Measurements from ENCODE around the gene OR10G3. TPM values are rescaled to one million over a fixed set of nuclear protein-coding genes. Genes with fewer than 3 reads are reported as not detected.

Gene OR10G3
- total and polyA plus RNA-seq, 2 of the 13 experiments (the other 11 are each of a cell fraction or from before 2014, with no cell fraction given) = not detected

- Histone ChIP-seq H3K4me1 (ENCODE audit: insufficient read depth, low read length) (peaks cover 26% of the 10 kb centered on the region), H3K79me2 (ENCODE audit: insufficient read depth, low read length) (no peaks in the 10 kb centered on the region), H3K9ac (ENCODE audit: insufficient read depth, low read depth, low read length) (peak overlapping the region; percentile 38), H2AFZ (ENCODE audit: low read length) (peak overlapping the region; percentile 10), H3K27ac (ENCODE audit: extremely low read length, insufficient read depth, low read length) (peak overlapping the region; percentile 60), H3K4me2 (ENCODE audit: low read depth, low read length) (peak overlapping the region; percentile 67), H3K36me3 (replicated peaks in 1 of 2; ENCODE audit: control insufficient read depth in 1 of 2, insufficient read depth in 2 of 2, low read length in 2 of 2) (no peaks in the 10 kb centered on the region), H3K4me3 (replicated peaks in 1 of 3; ENCODE audit: insufficient read depth in 1 of 3, low read depth in 2 of 3, low read length in 3 of 3) (peak overlapping the region; percentile 27 to 69 (median 32)), H4K20me1 (ENCODE audit: insufficient read depth, low read length) (no peaks in the 10 kb centered on the region), H3K27me3 (ENCODE audit: control insufficient read depth in 1 of 2, insufficient read depth in 2 of 2, low read length in 2 of 2) (no peaks in the 10 kb centered on the region), H3K9me3 (ENCODE audit: low read length) (no peaks in the 10 kb centered on the region)
- in situ Hi-C loops (cut with HindIII; ENCODE audit: extremely low pct_ligation_motif_present, low pct_unique_long_range_greater_than_20kb) (loop anchor here (5.0 kb wide), 1 partner anchor 55 kb away; no protein-coding TSS in a partner anchor), intact Hi-C loops (cut with micrococcal nuclease; ENCODE audit: unreplicated experiment) (loop anchor here (1.0 to 10.0 kb wide), 8 partner anchors 31 to 322 kb away; partner anchors contain the start of genes CHD8, METTL3, SALL2 and SUPT16H)
- ATAC-seq (peak; percentile 95), DNase-seq (ENCODE audit: low spot score) (peak; percentile 99), FAIRE-seq (peak; percentile 83)
- ChIA-PET POLR2A (interaction anchor here (0.7 to 2.9 kb wide), 8 partner anchors 31 to 1214 kb away, joined by 3 to 16 read pairs (median 8); partner anchors contain the start of genes CHD8, METTL3, PARP2 and SALL2), CTCF (ENCODE audit: low intra/inter-chr PET ratio, low total read pairs) (interaction anchor here (0.9 to 4.7 kb wide), 6 partner anchors 55 to 101 kb away, joined by 3 to 104 read pairs (median 4); partner anchors contain the start of genes CHD8, RAB2B and TOX4)
- 2% methylated on average over 11 of the region's 11 CpGs for WGBS (ENCODE audit: low lambda C conversion rate)
- no TSS peak for BruUV-seq (replicated peaks)
- TF ChIP-seq ZBTB1 (CRISPR knock-in tag; IDR thresholded peaks at IDR 0.05; ENCODE audit: borderline replicate concordance) (no peak), SRSF1 (optimal IDR thresholded peaks at IDR 0.05; ENCODE audit: low read depth, low read length) (no peak), ATF5 (CRISPR knock-in tag; IDR thresholded peaks at IDR 0.05; ENCODE audit: low read depth) (no peak), SIX1 (CRISPR knock-in tag; IDR thresholded peaks at IDR 0.05; ENCODE audit: borderline replicate concordance) (no peak), ZNF33A (CRISPR knock-in tag; IDR thresholded peaks at IDR 0.05; ENCODE audit: borderline replicate concordance) (peak; percentile 1; the same call in 1 of the 2 replicates), ZNF781 (CRISPR knock-in tag; IDR thresholded peaks at IDR 0.05; ENCODE audit: borderline replicate concordance, not compliant biosample characterization) (peak; percentile 70), PITX1 (CRISPR knock-in tag; IDR thresholded peaks at IDR 0.05) (peak; percentile 85), HDAC1 (CRISPR knock-in tag; IDR thresholded peaks at IDR 0.05) (peak; percentile 12), IRF2 (CRISPR knock-in tag; IDR thresholded peaks at IDR 0.05) (peak; percentile 45), CREM (IDR thresholded peaks at IDR 0.05) (0 out of 2 replicates have a peak, but pooled peaks have one; percentile 22), CREM (CRISPR knock-in tag; IDR thresholded peaks at IDR 0.05) (no peak), ZNF44 (CRISPR knock-in tag; IDR thresholded peaks at IDR 0.05) (no peak), ZNF503 (CRISPR knock-in tag; IDR thresholded peaks at IDR 0.05) (no peak), SUZ12 (IDR thresholded peaks at IDR 0.05; ENCODE audit: low read depth, low read length) (no peak), ZNF703 (CRISPR knock-in tag; IDR thresholded peaks at IDR 0.05; ENCODE audit: borderline replicate concordance) (no peak), CENPT (CRISPR knock-in tag; IDR thresholded peaks at IDR 0.05; ENCODE audit: low read depth) (no peak), HMGA1 (CRISPR knock-in tag; conservative IDR thresholded peaks at IDR 0.05) (no peak)
- TF ChIP-seq, protein P1, sequence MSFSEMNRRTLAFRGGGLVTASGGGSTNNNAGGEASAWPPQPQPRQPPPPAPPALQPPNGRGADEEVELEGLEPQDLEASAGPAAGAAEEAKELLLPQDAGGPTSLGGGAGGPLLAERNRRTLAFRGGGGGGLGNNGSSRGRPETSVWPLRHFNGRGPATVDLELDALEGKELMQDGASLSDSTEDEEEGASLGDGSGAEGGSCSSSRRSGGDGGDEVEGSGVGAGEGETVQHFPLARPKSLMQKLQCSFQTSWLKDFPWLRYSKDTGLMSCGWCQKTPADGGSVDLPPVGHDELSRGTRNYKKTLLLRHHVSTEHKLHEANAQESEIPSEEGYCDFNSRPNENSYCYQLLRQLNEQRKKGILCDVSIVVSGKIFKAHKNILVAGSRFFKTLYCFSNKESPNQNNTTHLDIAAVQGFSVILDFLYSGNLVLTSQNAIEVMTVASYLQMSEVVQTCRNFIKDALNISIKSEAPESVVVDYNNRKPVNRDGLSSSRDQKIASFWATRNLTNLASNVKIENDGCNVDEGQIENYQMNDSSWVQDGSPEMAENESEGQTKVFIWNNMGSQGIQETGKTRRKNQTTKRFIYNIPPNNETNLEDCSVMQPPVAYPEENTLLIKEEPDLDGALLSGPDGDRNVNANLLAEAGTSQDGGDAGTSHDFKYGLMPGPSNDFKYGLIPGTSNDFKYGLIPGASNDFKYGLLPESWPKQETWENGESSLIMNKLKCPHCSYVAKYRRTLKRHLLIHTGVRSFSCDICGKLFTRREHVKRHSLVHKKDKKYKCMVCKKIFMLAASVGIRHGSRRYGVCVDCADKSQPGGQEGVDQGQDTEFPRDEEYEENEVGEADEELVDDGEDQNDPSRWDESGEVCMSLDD (CRISPR knock-in tag; IDR thresholded peaks at IDR 0.05; ENCODE audit: borderline replicate concordance) = no peak
Measured at GRCh38 chr14:21557084-21557901, 22.6 kb downstream of the OR10G3 start.

Measured in HepG2 (cell line).